SK-N-SH treated with all-trans-retinoic acid at 6 μM for 48 hours (cell line): ENCODE measurements around the gene EWSR1.

Experiments used
- ARNTL ChIP-seq: fragments of 450-650 bp; formaldehyde crosslinking; IDR thresholded peaks from 2 replicates; pipeline ENCODE4 v1.5.0; 2020; ENCODE audit warnings: low read depth, mild to moderate bottlenecking, moderate library complexity, borderline replicate concordance
- BACH2 ChIP-seq: fragments of 250-450 bp; sonication (Bioruptor Pico); IDR thresholded peaks from 2 replicates; pipeline ENCODE4 v1.9.0; 2021; ENCODE audit warnings: mild to moderate bottlenecking, borderline replicate concordance
- CSDC2 ChIP-seq: fragments of 250-450 bp; sonication (Bioruptor Pico); IDR thresholded peaks from 2 replicates; pipeline ENCODE4 v1.5.0; 2020; ENCODE audit warnings: mild to moderate bottlenecking, moderate library complexity
- PATZ1 ChIP-seq: fragments of 250-450 bp; sonication (Bioruptor Pico); IDR thresholded peaks from 2 replicates; pipeline ENCODE4 v1.8.0; 2020; ENCODE audit warnings: mild to moderate bottlenecking, moderate library complexity, borderline replicate concordance
- PPARA ChIP-seq: fragments of 250-450 bp; sonication (Bioruptor Pico); IDR thresholded peaks from 2 replicates; pipeline ENCODE4 v1.5.0; 2020; ENCODE audit warnings: mild to moderate bottlenecking, borderline replicate concordance
- TSHZ2 ChIP-seq: fragments of 250-450 bp; sonication (Bioruptor Pico); IDR thresholded peaks from 2 replicates; pipeline ENCODE4 v1.5.0; 2020; ENCODE audit warnings: mild to moderate bottlenecking, moderate library complexity
- ZFP3 ChIP-seq: fragments of 250-450 bp; sonication (Bioruptor Pico); IDR thresholded peaks from 2 replicates; pipeline ENCODE4 v1.5.0; 2020; ENCODE audit warnings: mild to moderate bottlenecking, moderate library complexity
- ZFP30 ChIP-seq: fragments of 450-650 bp; formaldehyde crosslinking; IDR thresholded peaks from 2 replicates; pipeline ENCODE4 v1.5.0; 2022; ENCODE audit warnings: mild to moderate bottlenecking, moderate library complexity
- ZNF565 ChIP-seq: fragments of 450-650 bp; formaldehyde crosslinking; conservative IDR thresholded peaks from 2 replicates; pipeline ENCODE4 v1.5.0; 2020; ENCODE audit warnings: low read depth, mild to moderate bottlenecking, moderate library complexity

- TF ChIP-seq ZFP3 (CRISPR knock-in tag), result no peak
- no peak for TF ChIP-seq ZNF565
- TF ChIP-seq PATZ1 (CRISPR knock-in tag), result no peak
- TF ChIP-seq PPARA, result no peak
- no peak for TF ChIP-seq TSHZ2
- no peak for TF ChIP-seq ARNTL (CRISPR knock-in tag)
- no peak for TF ChIP-seq BACH2
- no peak for TF ChIP-seq ZFP30
- TF ChIP-seq CSDC2 (CRISPR knock-in tag), result no peak
These were observed 41.6 kb upstream of the EWSR1 start for GRCh38 chr22:29226351-29226981.
